Activated naive CD4-positive, alpha-beta T cell (primary cell): ENCODE measurements around the gene ARFGAP2.

ENCODE experiments used
- DNase-seq, 4 experiments: peaks; one replicate each; lab custom pipeline; 2025; lab: John Stamatoyannopoulos, UW

Gene ARFGAP2

DNA sequence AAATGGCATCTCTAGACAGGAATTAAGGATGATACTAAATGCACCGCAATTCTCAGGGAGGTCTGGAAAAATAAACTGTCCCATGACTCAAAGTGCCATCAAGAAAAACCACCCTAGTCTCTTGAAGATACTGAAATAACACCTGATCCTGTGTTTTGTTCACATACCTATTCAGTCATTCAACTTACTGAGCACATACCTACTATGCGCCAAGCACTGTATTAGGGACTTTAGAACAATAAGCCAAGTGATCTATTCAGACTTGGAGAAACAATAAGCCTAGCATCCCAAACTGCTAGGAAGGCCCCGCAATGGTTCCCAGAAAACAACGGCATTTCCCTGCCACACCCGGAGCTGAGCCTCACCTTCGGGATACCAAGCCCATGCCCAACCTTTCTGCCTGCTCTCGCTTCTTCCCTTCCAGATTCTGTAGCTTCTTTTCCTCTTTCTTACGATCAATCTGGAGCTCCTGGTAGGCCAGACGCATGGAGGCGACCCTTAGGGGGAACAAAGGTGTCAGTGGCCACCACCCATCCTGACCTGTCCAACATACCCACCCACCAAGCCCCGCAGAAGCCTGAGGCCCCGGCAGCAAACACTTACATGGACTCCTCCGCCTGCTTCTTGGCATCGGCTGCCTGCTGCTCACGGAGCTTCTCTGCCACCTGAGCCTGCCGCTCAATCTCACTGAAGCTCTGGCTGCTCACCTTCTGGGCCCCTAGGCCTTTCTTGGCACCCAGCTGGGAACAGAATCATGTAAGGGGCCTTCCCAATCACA, 5.4 kb downstream of the ARFGAP2 start:
- DNase-seq: no peak

DNA sequence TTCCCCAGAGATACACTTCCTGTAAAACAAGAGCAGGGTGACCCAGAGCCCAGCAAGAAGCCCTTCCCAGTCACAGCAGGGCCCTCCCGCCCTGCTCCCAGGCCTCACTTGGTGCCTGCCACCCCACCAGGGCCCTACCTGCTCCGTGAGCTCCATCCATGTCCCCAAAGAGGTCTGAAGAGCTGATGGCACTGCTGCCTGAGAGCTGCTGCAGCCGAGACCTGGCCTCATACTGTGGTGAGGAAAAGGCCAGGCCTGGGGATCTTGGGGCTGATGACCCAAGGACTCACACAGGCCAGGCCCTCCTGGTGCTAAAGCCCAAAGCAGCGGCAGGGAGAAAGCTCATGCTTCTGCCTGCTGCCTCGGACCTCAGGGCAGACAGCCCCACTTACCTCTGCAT, 10.3 kb downstream of the ARFGAP2 start:
- no peak for DNase-seq

- DNase-seq: no peak
Measured at GRCh38 chr11:47165253-47165840, 11.3 kb downstream of the ARFGAP2 start.

DNA sequence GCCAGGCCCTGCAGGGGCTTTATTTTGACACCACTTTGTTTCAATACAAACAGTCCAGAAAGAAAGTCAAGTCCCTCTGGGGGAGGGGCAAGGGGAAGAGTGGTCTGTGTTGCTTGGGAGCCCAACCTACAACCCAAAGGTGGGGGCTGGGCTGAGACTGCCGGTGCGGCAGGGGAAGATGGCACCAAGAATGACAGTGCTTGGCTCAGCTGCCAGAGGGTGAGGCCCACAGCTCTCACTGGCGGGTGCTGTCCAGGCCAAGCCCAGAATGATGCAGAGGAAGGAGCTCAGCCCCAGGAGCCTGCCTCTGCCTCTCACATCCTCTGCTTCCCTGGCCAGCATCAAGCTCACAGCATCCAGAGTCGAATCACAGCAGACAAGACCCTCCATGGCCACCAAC, 12.4 kb downstream of the ARFGAP2 start:
- DNase-seq: no peak

DNA sequence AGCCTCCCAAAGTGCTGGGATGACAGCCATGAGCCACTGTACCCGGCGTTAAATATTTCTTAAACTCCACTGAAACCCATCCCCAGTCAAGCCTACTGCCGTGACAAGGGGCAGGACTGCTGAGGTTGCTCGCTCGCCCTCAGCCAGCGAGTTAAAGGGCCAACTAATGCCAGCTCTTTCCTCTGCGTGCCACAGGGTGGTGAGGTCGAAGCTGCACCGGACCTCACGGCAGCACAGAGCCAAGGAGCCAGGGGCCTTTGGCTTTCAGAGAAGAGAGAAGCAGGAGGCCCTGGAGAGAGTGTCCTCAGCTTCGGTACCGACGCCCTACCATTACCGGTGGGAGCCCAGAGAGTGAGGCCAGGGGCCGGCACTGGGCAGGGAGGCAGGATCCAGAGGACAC, 12.8 kb downstream of the ARFGAP2 start:
- no peak for DNase-seq

- DNase-seq: no peak
Measured at GRCh38 chr11:47163193-47163592, 13.5 kb downstream of the ARFGAP2 start.

DNA sequence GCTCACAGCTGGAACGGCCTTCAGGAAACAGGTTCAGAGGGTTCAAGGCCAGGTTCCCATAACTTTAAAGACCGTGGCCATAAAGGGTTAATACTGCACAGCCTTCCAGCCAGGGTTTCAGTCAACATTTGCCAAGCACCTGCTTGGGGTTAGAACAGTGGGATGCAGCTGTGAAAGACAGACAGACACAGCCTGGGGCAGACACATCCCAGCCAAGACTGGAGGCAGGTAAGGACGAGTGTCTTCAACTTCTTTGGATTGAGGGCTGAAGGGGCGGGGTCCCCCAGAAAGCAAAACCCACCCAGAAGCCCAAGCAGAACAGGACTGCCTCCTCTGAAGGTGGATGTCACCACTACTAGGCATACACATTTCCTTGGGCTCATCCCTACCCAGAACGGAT, 14.3 kb downstream of the ARFGAP2 start:
- no peak for DNase-seq

GRCh38 chr11:47161890-47162289, 14.8 kb downstream of the ARFGAP2 start:
- DNase-seq: no peak

DNA sequence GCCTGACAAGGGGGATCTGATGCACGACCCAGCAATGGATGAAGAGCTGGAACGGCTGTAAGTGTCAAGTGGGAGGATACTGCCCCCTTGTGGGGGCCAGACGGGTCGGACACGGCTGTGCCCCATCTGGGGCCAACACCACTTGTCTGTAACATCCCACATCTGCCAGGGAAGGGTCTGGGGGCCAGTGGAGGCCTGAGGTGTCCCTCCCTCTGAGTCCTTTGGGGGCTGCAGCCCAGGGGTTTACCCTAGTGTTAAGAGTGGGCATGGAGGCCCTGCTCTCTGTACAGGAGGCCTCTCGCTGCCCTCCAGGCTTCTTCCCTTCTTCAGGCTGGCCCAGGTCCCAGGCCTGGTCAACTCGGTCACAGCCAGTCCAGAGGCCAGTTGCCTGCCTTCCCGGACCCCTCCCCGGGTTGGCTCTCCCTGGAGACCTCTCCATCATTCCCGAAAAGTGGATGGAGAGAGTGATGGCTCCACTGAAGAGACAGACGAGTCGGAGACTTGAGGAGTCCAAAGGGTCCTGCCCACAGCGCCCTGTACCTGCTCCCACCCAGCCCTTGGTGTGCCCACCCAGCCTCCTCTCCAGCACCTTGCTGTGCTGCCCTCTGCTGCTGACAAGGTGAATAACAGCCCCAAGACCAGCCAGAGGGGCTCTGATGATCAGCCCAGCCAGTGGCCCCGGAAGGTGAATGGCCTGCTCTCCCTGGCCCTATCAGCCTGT, 15.4 kb downstream of the ARFGAP2 start:
- DNase-seq: peak in 2 of 4 experiments; percentile 35 to 43

GRCh38 chr11:47160753-47161133, 15.9 kb downstream of the ARFGAP2 start:
- DNase-seq: no peak

DNA sequence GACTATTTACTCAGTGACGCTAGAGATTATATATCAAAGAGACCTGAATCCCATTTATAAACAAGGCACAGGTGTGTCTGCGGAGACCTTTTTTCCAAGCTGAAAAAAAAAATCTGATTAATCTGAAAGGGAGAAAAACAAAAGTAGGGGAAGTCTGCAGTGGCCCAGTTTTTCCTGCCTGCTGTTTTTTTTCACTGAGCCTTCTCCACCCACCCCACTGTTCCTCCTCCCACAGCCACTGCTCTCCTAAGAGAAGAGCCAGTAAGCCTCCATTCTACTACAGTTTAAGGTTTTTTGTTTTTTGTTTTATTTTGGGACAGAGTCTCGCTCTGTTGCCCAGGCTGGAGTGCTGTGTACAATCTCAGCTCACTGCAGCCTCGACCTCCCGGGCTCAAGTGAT, 18.4 kb downstream of the ARFGAP2 start:
- DNase-seq: no peak

- no peak for DNase-seq
Measured at GRCh38 chr11:47157805-47158204, 18.9 kb downstream of the ARFGAP2 start.

DNA sequence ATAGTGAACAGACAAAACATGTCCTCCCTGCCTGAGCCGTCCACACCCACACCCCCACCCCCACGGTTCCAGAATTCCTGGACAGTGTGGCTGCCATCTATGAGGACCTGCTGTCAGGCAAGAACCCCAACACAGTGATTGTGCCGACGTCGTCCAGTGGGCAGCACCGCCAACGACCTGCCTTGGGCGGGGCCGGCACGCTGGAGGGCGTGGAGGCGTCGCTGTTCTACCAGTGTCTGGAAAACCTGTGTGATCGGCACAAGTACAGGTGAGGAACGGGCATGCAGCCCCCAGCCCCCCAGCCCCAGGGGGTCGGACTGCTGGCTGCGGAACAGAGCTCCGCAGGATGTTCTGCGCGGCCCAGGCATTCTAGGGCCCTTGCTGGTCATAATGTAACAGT, 19.7 kb downstream of the ARFGAP2 start:
- DNase-seq: no peak

DNA sequence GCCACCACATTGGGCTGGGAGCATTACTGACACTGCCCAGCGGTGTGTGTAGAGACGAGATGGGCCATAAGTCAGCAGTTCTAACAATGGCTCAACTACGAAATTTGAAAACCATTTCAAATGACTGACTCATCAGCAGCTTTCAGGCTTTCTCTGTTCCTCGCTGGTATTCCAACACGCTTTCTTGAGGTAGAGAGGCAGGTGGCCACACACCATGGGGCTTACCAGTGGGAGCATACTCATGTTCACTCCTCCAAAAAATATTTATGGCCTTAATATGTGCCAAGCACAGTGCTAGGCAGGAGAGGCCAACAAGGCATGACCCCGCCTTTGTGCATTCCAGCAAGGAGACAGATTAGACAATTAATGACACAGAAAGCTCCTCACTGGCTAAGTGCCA, 20.3 kb downstream of the ARFGAP2 start:
- no peak for DNase-seq

DNA sequence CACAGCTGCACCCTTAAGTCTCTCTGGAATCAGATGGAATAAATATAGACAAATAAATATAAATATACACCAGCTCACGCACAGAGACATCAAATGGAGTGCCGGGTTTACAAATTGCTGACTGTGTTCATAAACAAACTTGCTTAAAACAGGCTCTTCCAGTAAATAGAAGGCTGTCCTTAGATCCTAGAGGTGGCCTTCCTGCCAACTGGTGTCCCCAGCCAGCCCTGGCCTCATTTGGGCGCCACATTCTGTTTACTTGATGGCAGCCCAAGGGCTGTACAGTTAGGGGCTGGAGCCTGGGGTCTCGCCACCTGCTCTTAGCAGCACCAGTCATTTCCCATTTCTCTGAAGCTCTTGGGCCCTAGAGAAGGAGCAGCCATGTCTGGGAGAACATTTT, 20.8 kb downstream of the ARFGAP2 start:
- DNase-seq: no peak

DNA sequence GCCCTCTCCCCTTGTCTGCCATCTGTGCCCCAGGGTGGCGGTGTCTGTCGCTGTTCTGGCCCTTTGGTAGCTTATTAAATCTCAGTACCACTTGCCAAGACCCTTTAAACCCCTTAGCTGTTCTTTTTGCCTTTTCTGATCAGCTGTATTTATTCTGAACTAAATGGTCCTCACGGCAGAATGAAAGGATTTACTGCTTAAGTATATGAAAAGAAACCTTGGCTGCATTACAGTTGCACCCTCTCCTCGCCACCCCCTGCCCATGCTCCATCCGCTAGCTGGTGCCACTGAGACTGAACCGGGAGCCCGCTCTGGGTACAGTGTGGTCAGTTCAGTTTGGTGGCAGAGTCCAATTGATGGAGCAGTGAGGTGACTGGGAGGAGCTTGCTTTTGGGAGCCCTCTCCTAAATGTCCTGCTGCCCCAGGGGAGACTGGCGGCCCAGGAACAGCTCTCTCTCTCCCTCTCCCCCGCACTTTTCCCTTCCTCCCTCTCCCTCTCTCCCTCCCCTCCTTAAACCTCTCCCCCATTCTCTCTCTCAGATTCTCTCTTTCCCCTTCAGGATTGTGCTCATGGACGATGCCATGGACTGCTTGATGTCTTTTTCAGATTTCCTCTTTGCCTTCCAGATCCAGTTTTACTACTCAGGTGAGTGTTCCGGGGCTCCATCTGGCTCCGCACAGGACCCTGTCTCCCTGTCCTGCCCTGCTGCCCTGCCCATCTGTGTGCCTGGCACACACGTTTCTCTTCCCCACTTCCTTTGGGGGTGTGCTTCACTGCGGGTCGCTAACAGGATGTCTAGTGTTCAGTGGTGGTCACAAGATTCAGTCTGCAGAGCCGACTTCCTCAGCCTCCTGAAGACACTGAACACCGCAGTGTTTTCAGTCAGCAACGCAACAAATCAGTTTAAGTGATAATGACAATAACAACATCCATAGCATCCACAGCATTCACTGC, 21.8 kb downstream of the ARFGAP2 start:
- DNase-seq: peak in 2 of 4 experiments; percentile 19 to 36

DNA sequence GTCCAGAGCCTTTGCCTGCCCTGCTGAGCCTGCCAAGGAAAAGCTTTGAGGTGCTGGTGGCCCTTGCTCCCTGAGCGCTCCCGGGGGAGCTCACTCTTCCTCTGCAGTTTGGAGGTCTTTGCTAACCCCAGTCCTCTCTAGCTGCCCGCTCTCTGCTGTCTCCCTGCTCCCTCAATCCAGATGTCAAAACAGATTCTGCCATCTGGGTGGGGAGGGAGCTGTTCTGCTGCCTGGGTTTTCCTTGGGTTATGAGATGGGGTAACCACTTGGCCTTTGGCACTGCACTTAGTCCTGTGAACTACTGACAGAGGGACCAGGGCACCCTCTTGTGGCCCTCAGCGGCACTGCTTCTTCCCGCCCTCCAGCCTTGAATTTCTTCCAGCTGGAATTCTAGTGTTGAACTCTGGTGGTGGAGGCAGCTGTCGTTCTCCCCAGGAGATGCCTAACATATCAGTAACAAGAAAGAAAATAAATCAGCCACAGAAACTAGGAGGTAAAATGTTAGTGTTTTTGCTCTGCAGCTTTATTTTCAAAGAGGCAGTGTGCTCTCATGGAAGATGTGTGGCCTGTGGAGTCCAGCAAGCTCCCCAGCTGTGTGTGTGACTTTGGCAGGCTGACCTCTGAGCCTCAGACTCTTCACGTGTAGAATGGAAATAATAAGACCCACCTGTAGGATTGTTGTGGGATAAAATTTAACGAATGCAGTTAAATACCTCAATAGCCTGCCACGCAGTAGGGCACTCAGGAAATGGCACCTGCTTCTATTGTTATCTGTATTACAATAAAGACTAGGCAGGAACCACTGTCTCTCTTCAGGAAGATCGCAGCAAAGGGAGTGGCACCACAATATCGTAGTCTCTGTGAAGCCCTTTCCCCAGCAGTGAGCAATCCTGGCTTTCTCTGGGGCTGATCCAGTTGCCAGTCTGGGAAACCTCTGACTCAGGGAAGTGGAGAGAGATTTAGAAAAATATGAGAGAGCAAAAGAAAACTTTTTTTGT, 23.4 kb downstream of the ARFGAP2 start:
- DNase-seq: peak in 2 of 4 experiments; percentile 16 to 29

- DNase-seq: no peak
Measured at GRCh38 chr11:47152126-47152952, 24.3 kb downstream of the ARFGAP2 start.

GRCh38 chr11:47149782-47150181, 26.9 kb downstream of the ARFGAP2 start:
- no peak for DNase-seq
